Left renal pelvis (tissue), 4 donors: ENCODE data around the gene WWOX. TPM values are rescaled to one million over a fixed set of nuclear protein-coding genes. Genes with fewer than 3 reads are reported as not detected.

Source experiments
- DNase-seq, 4 donors: peaks; one replicate each; pipeline ENCODE4 v3.0.0-alpha.2; 2013; ENCODE audit warnings: low read depth in 4 of 4, low spot score in 3 of 4
- polyA plus RNA-seq, 4 donors: library from polyadenylated mRNA; unstranded; fragments of 120-200 nt; gene quantifications; one replicate each; pipeline ENCODE4 v1.2.1, GENCODE V29; 2013; ENCODE audit not compliant: insufficient read length in 4 of 4

Gene WWOX
- polyA plus RNA-seq, 4 donors, result 19.6 to 43.2 (median 39.7) TPM

GRCh38 chr16:79183571-79183970, 1084.1 kb downstream of the WWOX start:
- DNase-seq, result no peak

DNA sequence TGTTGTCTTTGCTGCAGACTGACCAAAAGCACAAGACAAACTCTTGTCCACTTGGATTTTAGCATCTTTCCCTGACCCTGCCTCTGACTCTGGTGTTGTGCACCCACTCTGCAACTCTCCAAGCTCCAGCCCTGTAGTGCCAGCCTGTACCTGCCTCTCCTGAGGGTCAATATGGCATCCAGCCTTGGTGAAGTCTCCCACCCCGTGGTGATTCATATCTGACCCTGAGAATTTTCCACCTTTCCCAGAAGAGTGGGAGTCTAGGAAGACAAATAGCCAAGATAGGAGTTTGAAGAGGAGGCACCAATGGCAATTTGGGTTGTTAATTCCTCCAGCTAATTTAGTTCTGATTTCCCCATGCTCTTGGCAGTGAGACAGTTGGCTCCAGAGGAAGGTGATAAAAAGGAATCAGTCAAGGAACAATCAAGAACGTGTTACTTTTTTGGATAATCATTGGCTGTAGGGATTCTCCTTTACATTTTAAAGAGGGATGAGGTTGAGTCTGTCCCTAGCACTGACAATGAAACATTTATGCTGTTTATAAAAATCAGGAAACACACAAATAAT, 1085.1 kb downstream of the WWOX start:
- DNase-seq, result no peak

DNA sequence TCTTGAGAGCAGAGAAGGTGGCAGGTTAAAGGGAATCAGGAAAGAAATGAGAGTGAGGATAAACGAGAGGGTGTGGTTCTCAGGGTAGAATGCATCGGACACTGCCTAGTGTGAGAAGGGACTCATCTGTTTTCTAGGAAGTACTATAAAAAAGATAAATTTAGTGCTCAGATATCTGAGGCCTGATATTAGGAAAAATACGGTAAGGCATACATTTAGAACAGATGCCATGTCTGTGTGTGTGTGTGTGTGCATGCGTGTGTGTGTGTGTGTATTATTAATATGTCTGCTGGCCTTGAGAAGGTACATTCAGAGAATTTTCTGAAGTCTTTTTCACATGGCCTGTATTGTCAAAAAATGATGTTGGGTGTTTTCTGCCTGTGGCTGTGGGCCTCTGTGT, 1086.3 kb downstream of the WWOX start:
- DNase-seq, result no peak

DNA sequence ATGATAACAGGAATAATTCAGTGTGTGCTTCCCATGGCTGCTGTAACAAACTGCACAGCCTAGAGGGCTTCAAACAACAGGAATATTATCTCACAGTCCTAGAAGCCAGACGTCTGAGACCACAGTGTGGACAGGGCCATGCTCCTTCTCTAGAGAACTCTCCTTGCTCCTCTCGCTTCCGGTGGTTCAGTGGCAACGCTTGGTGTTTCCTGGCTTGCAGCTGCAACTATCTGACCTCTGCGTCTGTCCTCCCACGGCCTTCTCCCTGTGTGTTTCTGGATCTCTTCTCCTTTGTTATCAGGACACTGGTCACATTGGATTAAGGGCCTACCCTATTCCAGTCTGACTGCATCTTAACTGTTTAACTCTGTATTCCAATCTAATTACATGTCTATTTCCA, 1086.7 kb downstream of the WWOX start:
- DNase-seq, result no peak

- no peak for DNase-seq
Measured at GRCh38 chr16:79188115-79188738, 1088.8 kb downstream of the WWOX start.

- DNase-seq, result no peak
Measured at GRCh38 chr16:79188739-79189122, 1089.3 kb downstream of the WWOX start.

DNA sequence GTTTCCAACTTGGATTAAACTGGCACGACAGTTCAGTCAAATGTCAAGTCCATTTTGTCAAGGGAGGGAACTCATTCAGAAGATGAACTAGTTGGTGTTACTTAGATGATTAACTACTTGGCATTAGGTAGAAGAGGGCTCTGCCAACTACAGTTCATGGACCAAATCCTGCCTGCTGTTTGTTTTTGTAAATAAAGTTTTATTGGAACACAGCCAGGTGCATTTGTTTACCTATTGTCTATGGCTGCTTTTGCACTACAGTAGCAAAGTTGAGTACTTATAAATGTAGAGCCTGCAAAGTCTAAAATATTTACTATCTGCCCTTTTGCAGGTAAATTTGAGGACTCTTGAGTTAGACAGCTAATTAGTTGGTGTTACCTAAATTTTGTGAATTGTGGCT, 1091.1 kb downstream of the WWOX start:
- no peak for DNase-seq

GRCh38 chr16:79191933-79192332, 1092.5 kb downstream of the WWOX start:
- no peak for DNase-seq

- DNase-seq, result no peak
Measured at GRCh38 chr16:79192904-79193303, 1093.5 kb downstream of the WWOX start.

GRCh38 chr16:79194291-79194690, 1094.8 kb downstream of the WWOX start:
- no peak for DNase-seq

GRCh38 chr16:79195938-79196337, 1096.5 kb downstream of the WWOX start:
- DNase-seq, result no peak

DNA sequence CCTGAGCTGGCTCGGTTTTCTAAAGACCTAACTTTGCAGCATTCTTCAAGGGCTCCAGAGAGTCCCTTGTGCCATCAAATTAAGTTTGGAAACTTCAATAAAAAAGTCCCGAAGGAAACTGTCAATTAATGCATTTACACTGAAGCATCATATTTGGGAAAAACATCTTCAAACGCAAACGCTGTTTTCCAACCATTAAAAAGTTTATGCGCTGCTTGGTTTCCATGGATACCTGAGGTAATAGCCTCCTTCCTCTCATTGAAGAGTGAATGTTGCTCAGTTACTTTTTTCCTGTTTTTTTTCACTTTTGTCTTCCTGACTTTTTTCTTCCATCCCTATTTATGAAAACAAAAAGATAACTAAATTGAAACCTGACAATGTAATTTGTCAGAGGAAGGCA, 1102.0 kb downstream of the WWOX start:
- DNase-seq, result no peak

DNA sequence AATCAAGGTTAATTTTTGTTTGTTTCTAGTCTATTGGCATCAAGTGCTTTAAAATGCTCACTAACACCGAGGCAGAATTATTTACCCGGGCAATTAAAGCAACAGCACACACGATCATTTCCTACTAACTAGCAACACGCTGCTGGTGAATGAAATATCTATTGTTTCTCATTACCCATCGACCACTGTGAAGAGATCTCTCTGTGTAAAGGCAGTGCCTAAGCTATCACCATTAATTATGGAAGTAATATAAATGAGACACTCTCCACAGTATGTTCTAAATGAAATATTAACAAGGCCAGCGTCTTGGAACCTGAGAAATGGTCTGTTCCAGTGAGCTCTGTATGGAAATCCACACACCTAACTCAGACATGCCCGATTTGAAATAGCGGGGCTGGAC, 1103.5 kb downstream of the WWOX start:
- no peak for DNase-seq

- DNase-seq, result no peak
Measured at GRCh38 chr16:79204486-79204885, 1105.0 kb downstream of the WWOX start.

DNA sequence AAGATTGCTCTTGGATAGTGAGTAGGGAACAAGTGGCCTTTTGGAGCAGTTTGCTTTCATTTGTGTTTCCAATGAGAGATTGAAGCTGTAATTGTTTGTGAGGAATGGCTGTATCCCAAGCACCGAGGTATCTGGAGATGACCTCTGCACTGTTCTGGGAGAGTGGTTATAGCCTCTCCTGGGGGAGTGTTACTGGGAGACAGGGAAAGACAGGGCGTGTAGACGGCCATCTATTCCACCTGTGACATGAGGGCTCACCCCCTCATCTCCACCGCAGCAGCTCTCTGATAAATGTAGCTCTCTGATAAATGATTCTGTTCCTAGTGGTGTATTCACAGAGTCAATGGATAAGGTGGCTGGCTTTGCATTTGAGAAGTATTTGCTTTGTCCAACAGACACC, 1107.4 kb downstream of the WWOX start:
- DNase-seq, result no peak

DNA sequence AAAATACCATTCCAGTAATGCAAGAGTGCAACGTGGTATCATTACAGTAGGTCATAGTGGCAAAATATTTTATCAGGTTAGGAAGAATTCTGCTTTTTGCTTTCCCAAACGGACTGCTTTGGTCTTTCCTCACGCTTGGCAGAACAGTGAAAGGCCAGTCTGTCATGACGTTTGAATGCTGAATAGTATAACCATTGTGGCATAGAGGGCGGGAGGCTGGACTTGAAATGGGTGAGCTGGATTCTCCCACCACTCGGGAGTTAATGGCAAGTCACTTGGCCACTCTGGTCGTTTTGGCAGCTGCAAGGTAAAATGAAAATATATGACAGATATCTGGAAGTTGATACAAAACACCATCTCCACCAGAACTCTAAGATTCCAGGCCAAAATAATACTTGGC, 1109.9 kb downstream of the WWOX start:
- no peak for DNase-seq

DNA sequence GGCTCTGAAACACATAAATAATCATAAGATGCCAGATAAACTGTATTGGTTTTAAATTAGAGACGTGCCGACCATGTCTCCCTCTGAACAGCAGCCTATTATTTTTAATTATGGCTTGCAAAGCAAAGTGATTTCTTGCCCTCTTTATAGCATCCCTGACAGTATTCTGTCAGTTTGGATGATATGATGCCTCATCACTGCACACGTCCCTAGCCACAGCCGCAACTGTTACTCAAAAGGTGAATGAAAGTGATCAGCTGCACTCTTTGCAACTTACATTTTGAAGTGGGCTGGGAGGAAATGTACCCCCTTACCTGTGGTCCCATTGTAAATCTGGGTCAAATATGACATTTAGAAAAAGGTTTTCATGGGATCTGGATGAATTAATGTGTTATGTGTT, 1111.2 kb downstream of the WWOX start:
- no peak for DNase-seq

- no peak for DNase-seq
Measured at GRCh38 chr16:79211586-79211985, 1112.1 kb downstream of the WWOX start.

DNA sequence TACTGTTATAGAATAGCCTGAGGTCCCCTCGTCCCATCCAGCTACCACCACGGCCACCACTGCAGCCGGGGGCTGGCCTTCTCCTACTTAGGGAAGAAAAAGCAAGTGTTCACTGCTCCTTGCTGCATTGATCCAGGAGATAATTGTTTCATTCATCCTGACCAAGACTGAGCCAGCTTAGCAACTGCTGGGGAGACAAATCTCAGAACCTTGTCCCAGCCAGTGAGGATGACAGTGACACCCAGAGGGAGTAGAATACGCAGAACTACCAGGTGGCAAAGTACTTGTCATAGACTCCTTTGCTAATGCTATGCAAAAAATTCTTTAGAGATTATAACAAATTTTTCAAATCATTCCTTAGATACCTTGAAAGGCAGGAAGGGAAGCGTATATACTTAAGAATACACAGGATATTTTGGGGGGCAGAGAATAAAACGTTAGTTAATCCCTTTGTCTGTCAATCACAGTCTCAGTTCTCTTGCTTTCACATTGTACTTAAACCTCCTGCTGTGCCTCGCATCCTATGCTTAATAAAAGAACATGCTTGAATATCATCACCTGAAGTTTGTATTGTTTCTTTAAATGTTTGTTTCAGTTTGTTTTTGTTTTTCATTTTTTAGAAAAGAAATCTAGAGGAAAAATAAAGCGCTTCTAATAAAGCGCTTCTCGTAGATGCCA, 1112.8 kb downstream of the WWOX start:
- DNase-seq, result no peak

GRCh38 chr16:79213214-79213613, 1113.8 kb downstream of the WWOX start:
- no peak for DNase-seq

GRCh38 chr16:79215289-79215688, 1115.8 kb downstream of the WWOX start:
- no peak for DNase-seq

- DNase-seq, result no peak
Measured at GRCh38 chr16:79217375-79218011, 1118.0 kb downstream of the WWOX start.
